Measurements from ENCODE around the gene ZNF594. TPM values are rescaled to one million over a fixed set of nuclear protein-coding genes. Genes with fewer than 3 reads are reported as not detected.
"Not testable (repeated sequence)": the region's sequence is repeated elsewhere in the genome, so short reads cannot be mapped to it uniquely, and the experiment has no call there.

Gene ZNF594
- total RNA-seq, 1 experiment from 2014 or later: 10.1 TPM

- H3K27ac Mint-ChIP-seq: no peak overlapping the region
- peaks cover 81% of the 10 kb centered on the region for H3K9me3 Mint-ChIP-seq
- POLR2A ChIA-PET: no interaction called here
These were observed 10.0 kb downstream of the ZNF594 start for GRCh38 chr17:5181509-5182305.

GRCh38 chr17:5179003-5179402 lies 12.7 kb downstream of the ZNF594 start:
- Mint-ChIP-seq H3K27ac (no peak overlapping the region), H3K4me3 (no peak overlapping the region), H3K9me3 (peaks cover 72% of the 10 kb centered on the region), H3K36me3 (peaks cover 89% of the 10 kb centered on the region), H3K27me3 (ENCODE audit: low read depth) (peaks cover 27% of the 10 kb centered on the region), H3K4me1 (no peaks in the 10 kb centered on the region)
- DNase-seq (ENCODE audit: low spot score) (no peak), ATAC-seq (no peak)
- POLR2A ChIA-PET: no interaction called here
- CTCF ChIA-PET: no interaction called here
- TF ChIP-seq ZNF396 (CRISPR knock-in tag; IDR thresholded peaks at IDR 0.05; ENCODE audit: borderline replicate concordance): no peak
- TF ChIP-seq CBFB (CRISPR knock-in tag; IDR thresholded peaks at IDR 0.05; ENCODE audit: low read depth): no peak
- TF ChIP-seq FOXK1 (CRISPR knock-in tag; IDR thresholded peaks at IDR 0.05): no peak
- no peak for TF ChIP-seq JAZF1 (CRISPR knock-in tag; IDR thresholded peaks at IDR 0.05)
- TF ChIP-seq, protein P1, sequence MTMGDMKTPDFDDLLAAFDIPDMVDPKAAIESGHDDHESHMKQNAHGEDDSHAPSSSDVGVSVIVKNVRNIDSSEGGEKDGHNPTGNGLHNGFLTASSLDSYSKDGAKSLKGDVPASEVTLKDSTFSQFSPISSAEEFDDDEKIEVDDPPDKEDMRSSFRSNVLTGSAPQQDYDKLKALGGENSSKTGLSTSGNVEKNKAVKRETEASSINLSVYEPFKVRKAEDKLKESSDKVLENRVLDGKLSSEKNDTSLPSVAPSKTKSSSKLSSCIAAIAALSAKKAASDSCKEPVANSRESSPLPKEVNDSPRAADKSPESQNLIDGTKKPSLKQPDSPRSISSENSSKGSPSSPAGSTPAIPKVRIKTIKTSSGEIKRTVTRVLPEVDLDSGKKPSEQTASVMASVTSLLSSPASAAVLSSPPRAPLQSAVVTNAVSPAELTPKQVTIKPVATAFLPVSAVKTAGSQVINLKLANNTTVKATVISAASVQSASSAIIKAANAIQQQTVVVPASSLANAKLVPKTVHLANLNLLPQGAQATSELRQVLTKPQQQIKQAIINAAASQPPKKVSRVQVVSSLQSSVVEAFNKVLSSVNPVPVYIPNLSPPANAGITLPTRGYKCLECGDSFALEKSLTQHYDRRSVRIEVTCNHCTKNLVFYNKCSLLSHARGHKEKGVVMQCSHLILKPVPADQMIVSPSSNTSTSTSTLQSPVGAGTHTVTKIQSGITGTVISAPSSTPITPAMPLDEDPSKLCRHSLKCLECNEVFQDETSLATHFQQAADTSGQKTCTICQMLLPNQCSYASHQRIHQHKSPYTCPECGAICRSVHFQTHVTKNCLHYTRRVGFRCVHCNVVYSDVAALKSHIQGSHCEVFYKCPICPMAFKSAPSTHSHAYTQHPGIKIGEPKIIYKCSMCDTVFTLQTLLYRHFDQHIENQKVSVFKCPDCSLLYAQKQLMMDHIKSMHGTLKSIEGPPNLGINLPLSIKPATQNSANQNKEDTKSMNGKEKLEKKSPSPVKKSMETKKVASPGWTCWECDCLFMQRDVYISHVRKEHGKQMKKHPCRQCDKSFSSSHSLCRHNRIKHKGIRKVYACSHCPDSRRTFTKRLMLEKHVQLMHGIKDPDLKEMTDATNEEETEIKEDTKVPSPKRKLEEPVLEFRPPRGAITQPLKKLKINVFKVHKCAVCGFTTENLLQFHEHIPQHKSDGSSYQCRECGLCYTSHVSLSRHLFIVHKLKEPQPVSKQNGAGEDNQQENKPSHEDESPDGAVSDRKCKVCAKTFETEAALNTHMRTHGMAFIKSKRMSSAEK (CRISPR knock-in tag; IDR thresholded peaks at IDR 0.05; ENCODE audit: borderline replicate concordance): no peak

More at GRCh38 chr17:5181509-5182305, 10.0 kb downstream of the ZNF594 start:
- Mint-ChIP-seq H3K36me3 (peaks cover 93% of the 10 kb centered on the region), H3K4me1 (no peaks in the 10 kb centered on the region), H3K4me3 (no peak overlapping the region), H3K27me3 (ENCODE audit: low read depth) (peaks cover 39% of the 10 kb centered on the region)
- CTCF ChIA-PET: interaction anchor here (0.6 kb wide), 1 partner anchor 1837 kb away, joined by 3 read pairs; no protein-coding TSS in a partner anchor
- TF ChIP-seq, protein P2, sequence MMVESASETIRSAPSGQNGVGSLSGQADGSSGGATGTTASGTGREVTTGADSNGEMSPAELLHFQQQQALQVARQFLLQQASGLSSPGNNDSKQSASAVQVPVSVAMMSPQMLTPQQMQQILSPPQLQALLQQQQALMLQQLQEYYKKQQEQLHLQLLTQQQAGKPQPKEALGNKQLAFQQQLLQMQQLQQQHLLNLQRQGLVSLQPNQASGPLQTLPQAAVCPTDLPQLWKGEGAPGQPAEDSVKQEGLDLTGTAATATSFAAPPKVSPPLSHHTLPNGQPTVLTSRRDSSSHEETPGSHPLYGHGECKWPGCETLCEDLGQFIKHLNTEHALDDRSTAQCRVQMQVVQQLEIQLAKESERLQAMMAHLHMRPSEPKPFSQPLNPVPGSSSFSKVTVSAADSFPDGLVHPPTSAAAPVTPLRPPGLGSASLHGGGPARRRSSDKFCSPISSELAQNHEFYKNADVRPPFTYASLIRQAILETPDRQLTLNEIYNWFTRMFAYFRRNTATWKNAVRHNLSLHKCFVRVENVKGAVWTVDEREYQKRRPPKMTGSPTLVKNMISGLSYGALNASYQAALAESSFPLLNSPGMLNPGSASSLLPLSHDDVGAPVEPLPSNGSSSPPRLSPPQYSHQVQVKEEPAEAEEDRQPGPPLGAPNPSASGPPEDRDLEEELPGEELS (CRISPR knock-in tag; IDR thresholded peaks at IDR 0.05): no peak
- TF ChIP-seq PRRX2 (CRISPR knock-in tag; IDR thresholded peaks at IDR 0.05) (no peak), ZSCAN18 (CRISPR knock-in tag; IDR thresholded peaks at IDR 0.05) (no peak), JUN (CRISPR knock-in tag; IDR thresholded peaks at IDR 0.05) (no peak), ATF1 (CRISPR knock-in tag; IDR thresholded peaks at IDR 0.05) (no peak), ZNF263 (CRISPR knock-in tag; IDR thresholded peaks at IDR 0.05; ENCODE audit: low read depth) (no peak), CREB1 (CRISPR knock-in tag; IDR thresholded peaks at IDR 0.05) (no peak), FOXP1 (CRISPR knock-in tag; IDR thresholded peaks at IDR 0.05; ENCODE audit: borderline replicate concordance) (no peak), ZNF396 (CRISPR knock-in tag; IDR thresholded peaks at IDR 0.05; ENCODE audit: borderline replicate concordance) (no peak), NFE2L1 (CRISPR knock-in tag; IDR thresholded peaks at IDR 0.05) (no peak)
- ATAC-seq (no peak), DNase-seq (ENCODE audit: low spot score) (no peak)

GRCh38 chr17:5175027-5175426 lies 16.6 kb downstream of the ZNF594 start:
- H3K4me3 Mint-ChIP-seq; H3K4me1 Mint-ChIP-seq; CTCF ChIA-PET; POLR2A ChIA-PET; H3K27ac Mint-ChIP-seq; ATAC-seq; DNase-seq (ENCODE audit: low spot score); H3K27me3 Mint-ChIP-seq (ENCODE audit: low read depth): not testable (repeated sequence)
- Mint-ChIP-seq H3K36me3 (peaks cover 51% of the 10 kb centered on the region), H3K9me3 (peaks cover 35% of the 10 kb centered on the region)

DNA sequence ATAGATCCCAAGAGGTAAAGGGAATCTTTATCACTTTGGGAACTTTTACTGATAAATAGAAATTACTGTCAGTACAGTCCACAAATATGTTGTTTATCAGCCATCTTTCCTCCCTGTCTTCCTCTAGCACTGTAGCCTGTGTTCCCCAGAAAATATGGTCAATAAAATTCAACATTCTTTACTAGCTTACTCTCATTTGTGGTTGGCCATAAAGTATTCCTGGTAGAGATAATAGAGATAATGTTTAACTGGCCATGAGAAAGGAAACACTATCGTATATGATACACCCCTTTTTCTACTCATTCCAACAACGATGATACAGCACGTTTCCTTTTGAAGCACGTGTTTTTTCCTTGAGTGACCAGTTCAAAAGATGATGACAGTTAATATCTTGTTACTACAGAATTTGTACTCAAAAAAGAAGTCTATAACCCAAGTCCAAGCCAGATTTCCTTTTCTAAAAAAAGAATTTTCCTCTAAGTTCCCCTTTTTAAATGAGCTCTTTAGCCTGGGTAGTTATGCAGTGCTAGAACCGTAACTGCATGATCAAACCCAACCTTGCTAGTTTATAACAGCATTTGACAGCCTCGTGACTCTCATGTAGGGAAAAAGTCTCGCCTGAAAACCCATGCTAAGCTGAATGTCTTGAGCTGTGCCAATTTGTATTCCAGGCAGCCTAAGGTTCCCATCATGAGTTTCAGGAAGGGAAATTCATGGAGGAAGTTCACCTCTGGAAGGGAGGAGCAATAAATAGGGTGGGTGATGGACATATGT lies 25.7 kb downstream of the ZNF594 start:
- H3K9me3 Mint-ChIP-seq; DNase-seq (ENCODE audit: low spot score); CTCF ChIA-PET; H3K36me3 Mint-ChIP-seq; H3K4me3 Mint-ChIP-seq; H3K27me3 Mint-ChIP-seq (ENCODE audit: low read depth); H3K27ac Mint-ChIP-seq; ATAC-seq; POLR2A ChIA-PET: not testable (repeated sequence)
- H3K4me1 Mint-ChIP-seq: peaks cover 11% of the 10 kb centered on the region

Measured in WTC11 (cell line).